IMR-90 (cell line): ENCODE data around the gene TMEM63B.

Source experiments
- CEBPB ChIP-seq: IDR thresholded peaks from 2 replicates; pipeline ENCODE4 v1.6.1; 2012; ENCODE audit warnings: low read depth, low read length, improper control_type of control experiment
- CHD1 ChIP-seq: IDR thresholded peaks from 2 replicates; pipeline ENCODE4 v1.6.1; 2012; ENCODE audit warnings: low read depth, low read length, improper control_type of control experiment
- CTCF ChIP-seq: conservative IDR thresholded peaks from 2 replicates; pipeline ENCODE4 v1.5.1; 2012; ENCODE audit warnings: mild to moderate bottlenecking, low read depth, low read length, improper control_type of control experiment
- MAZ ChIP-seq: IDR thresholded peaks from 2 replicates; pipeline ENCODE4 v1.6.1; 2012; ENCODE audit warnings: low read depth, mild to moderate bottlenecking, low read length, improper control_type of control experiment, moderate library complexity, borderline replicate concordance
- MXI1 ChIP-seq: IDR thresholded peaks from 2 replicates; pipeline ENCODE4 v1.6.1; 2012; ENCODE audit warnings: low read depth, mild to moderate bottlenecking, low read length, moderate library complexity, borderline replicate concordance
- NFE2L2 ChIP-seq: fragments of 150-350 bp; IDR thresholded peaks from 2 replicates; pipeline ENCODE4 v1.6.1; 2016; ENCODE audit warnings: low read depth, mild to moderate bottlenecking, low read length
- POLR2A ChIP-seq: IDR thresholded peaks from 2 replicates; pipeline ENCODE4 v1.6.1; 2012; ENCODE audit warnings: mild to moderate bottlenecking, low read depth, low read length
- RCOR1 ChIP-seq: IDR thresholded peaks from 2 replicates; pipeline ENCODE4 v1.6.1; 2012; ENCODE audit warnings: mild to moderate bottlenecking, low read length, improper control_type of control experiment; ENCODE audit not compliant: insufficient replicate concordance
- SMC3 ChIP-seq: fragments of 150-350 bp; IDR thresholded peaks from 2 replicates; pipeline ENCODE4 v1.6.1; 2016; ENCODE audit warnings: low read depth, mild to moderate bottlenecking, antibody characterized with exemption, low read length, moderate library complexity
- USF2 ChIP-seq: fragments of 150-350 bp; IDR thresholded peaks from 2 replicates; pipeline ENCODE4 v1.6.1; 2017; ENCODE audit warnings: mild to moderate bottlenecking, antibody characterized with exemption, low read length, low read depth

- TF ChIP-seq MAZ (no peak), CTCF (no peak), MXI1 (no peak), POLR2A (no peak), NFE2L2 (no peak), CEBPB (no peak), USF2 (no peak), RCOR1 (no peak), CHD1 (no peak), SMC3 (no peak)
Measured at GRCh38 chr6:44101832-44102231, 25.5 kb upstream of the TMEM63B start.
